Skeletal muscle satellite cell (primary cell): ENCODE measurements around the gene DDR2.

Experiments used
- H3K27me3 ChIP-seq: 2 replicates; pipeline ENCODE4 v1.7.0; 2013; ENCODE audit warnings: low read length; ENCODE audit not compliant: control insufficient read depth, insufficient read depth
- H3K36me3 ChIP-seq: 2 replicates; pipeline ENCODE4 v1.7.0; 2013; ENCODE audit warnings: mild to moderate bottlenecking, control low read depth, low read length; ENCODE audit not compliant: insufficient read depth
- H3K4me1 ChIP-seq: 2 replicates; pipeline ENCODE4 v1.7.0; 2013; ENCODE audit warnings: low read length; ENCODE audit not compliant: control insufficient read depth, insufficient read depth
- H3K4me2 ChIP-seq: 2 replicates; pipeline ENCODE4 v1.7.0; 2013; ENCODE audit warnings: mild to moderate bottlenecking, low read length
- H3K4me3 ChIP-seq: 2 replicates; pipeline ENCODE4 v1.7.0; 2013; ENCODE audit warnings: low read length
- H3K9ac ChIP-seq: 2 replicates; pipeline ENCODE4 v1.7.0; 2013; ENCODE audit warnings: mild to moderate bottlenecking, low read depth, low read length, moderate library complexity
- H3K9me3 ChIP-seq: replicated peaks from 2 replicates; pipeline ENCODE4 v1.7.0; 2013; ENCODE audit warnings: mild to moderate bottlenecking, control low read depth, low read length

Gene DDR2

GRCh38 chr1:162702628-162703027 is 70.4 kb downstream of the DDR2 start:
- Histone ChIP-seq H3K4me3 (no peak overlapping the region), H3K9ac (no peak overlapping the region), H3K9me3 (no peaks in the 10 kb centered on the region), H3K4me2 (no peak overlapping the region), H3K27me3 (no peaks in the 10 kb centered on the region), H3K4me1 (peaks cover 4% of the 10 kb centered on the region), H3K36me3 (peaks cover 16% of the 10 kb centered on the region)

DNA sequence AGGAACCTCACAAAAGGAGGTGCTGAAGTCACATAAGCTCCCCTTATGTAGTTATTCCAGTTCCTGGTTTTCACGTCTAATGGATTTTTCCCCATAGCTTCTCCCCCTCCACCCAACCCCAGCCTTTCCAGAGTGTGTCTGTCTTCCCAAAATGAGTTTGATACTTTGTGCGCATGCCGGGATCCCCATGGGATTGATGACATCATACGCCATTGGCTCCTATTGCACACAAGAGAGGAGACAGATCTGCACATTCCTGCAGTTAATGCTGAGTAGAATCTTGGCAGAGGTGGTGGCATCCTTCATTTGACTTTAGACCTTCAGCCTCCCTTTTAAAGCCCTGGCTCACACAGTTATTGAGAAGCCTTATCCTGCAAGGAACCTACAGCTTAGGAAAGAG is 71.4 kb downstream of the DDR2 start:
- H3K4me1 ChIP-seq, result peaks cover 3% of the 10 kb centered on the region
- no peak overlapping the region for H3K4me2 ChIP-seq
- no peaks in the 10 kb centered on the region for H3K27me3 ChIP-seq
- H3K9ac ChIP-seq, result no peak overlapping the region
- H3K36me3 ChIP-seq, result peaks cover 20% of the 10 kb centered on the region
- H3K4me3 ChIP-seq, result no peak overlapping the region
- no peaks in the 10 kb centered on the region for H3K9me3 ChIP-seq

- Histone ChIP-seq H3K27me3 (no peaks in the 10 kb centered on the region), H3K4me1 (peaks cover 14% of the 10 kb centered on the region), H3K36me3 (peaks cover 20% of the 10 kb centered on the region), H3K9me3 (no peaks in the 10 kb centered on the region), H3K9ac (no peak overlapping the region), H3K4me3 (no peak overlapping the region), H3K4me2 (no peak overlapping the region)
These were observed 72.6 kb downstream of the DDR2 start for GRCh38 chr1:162704673-162705424.

DNA sequence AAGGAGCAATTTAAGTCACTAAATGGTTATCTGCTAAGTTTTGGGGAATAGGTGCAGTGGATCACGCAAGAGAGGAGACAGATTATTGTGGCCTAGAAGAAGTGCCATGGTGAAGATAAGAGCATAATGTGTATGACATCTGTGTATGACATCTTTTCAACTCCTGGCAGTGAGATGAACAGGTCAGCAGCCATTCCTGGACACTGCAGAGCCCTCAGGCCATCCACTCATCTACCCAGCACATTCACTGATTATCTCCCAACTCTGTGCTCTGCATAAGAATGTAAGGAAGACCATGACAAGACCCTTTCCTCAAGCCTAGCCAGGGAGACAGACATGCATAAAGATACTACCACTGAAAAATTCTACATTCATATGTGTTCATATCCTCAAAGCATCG is 73.7 kb downstream of the DDR2 start:
- H3K9me3 ChIP-seq, result no peaks in the 10 kb centered on the region
- no peak overlapping the region for H3K9ac ChIP-seq
- peaks cover 20% of the 10 kb centered on the region for H3K36me3 ChIP-seq
- H3K4me1 ChIP-seq, result peaks cover 25% of the 10 kb centered on the region
- no peaks in the 10 kb centered on the region for H3K27me3 ChIP-seq
- H3K4me3 ChIP-seq, result no peak overlapping the region
- H3K4me2 ChIP-seq, result no peak overlapping the region

- Histone ChIP-seq H3K9ac (no peak overlapping the region), H3K9me3 (no peaks in the 10 kb centered on the region), H3K4me3 (no peak overlapping the region), H3K36me3 (peaks cover 20% of the 10 kb centered on the region), H3K4me1 (peaks cover 31% of the 10 kb centered on the region), H3K27me3 (no peaks in the 10 kb centered on the region), H3K4me2 (no peak overlapping the region)
These were observed 74.3 kb downstream of the DDR2 start for GRCh38 chr1:162706606-162707005.

DNA sequence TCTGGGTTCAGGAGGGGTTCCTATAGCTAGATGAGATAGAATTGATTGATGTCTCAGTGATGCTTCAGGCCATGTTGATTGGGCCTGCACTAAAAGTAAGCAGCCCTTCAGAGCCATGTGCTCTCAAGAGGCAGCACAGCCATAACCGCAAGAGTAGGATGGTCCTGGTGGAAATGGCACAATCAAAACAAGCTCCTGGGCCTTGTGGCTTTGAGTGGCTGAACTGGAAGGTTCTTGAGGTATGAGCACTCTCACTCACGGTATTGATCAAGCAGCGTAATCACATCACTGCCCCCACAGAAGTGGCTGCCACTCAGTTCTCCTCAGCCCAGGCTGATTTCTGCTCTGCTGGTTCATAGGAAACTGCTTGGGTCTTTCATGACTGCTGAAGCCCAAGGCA is 76.0 kb downstream of the DDR2 start:
- no peak overlapping the region for H3K9ac ChIP-seq
- peaks cover 31% of the 10 kb centered on the region for H3K4me1 ChIP-seq
- H3K9me3 ChIP-seq, result no peaks in the 10 kb centered on the region
- no peaks in the 10 kb centered on the region for H3K27me3 ChIP-seq
- no peak overlapping the region for H3K4me3 ChIP-seq
- H3K4me2 ChIP-seq, result no peak overlapping the region
- H3K36me3 ChIP-seq, result peaks cover 20% of the 10 kb centered on the region

DNA sequence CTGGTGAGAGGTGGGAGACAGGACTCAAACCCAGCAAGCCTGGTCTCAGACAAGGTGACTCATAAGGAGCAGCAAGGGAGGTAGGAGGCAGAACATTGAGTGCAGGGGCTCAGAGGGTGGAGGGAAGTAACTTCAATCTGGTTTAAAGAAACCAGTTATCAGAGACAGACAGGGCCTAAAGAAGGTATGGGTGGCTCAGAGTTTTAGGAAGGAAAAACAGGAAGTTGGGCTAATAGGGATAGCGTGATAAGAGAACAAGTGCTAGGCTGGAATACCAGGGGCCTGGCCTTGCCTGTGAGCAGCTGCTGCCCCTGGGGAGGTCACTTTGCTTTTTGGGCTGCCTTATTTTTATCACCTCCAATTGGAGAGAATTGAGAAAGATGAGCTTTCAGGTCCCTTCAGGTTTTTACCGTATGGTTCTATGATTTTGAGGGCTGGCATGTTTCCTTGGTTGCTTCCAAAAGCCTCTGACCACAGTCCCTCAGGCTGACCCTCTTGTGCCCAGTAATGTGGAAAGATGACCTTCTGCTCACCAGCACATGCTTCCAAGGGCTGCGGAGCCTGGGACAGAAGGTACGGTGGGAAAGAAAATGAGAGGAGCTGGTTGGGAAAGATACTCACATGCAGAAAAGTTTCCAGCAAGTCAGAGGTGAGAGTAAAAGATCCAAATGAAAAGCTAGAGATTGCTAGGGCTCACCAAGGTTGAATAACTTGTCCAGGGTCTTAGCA is 77.0 kb downstream of the DDR2 start:
- no peak overlapping the region for H3K9ac ChIP-seq
- peak overlapping the region; percentile 69 for H3K4me2 ChIP-seq

DNA sequence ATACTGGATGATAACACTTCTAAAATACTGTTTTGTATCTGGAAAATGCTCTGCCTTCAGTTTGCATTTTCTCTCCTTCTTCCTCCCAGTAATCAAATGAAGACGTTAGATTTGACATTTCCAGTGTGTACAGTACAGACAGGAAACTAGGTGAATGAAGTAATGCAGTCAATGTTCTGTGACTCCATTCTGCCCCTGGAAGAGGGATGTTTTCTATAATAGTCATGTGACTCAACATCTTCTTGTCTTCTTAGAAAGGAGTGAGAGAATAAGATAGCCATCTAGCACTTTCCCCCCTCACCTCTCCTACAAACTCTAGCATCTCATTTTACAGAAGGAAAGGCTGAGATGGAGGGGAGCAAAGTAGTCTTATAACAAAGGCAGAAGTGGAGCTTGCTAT is 77.6 kb downstream of the DDR2 start:
- Histone ChIP-seq H3K9me3 (no peaks in the 10 kb centered on the region), H3K4me3 (peak overlapping the region; percentile 29), H3K4me2 (peak overlapping the region; percentile 69), H3K9ac (peak overlapping the region; percentile 49), H3K27me3 (no peaks in the 10 kb centered on the region), H3K36me3 (peaks cover 20% of the 10 kb centered on the region), H3K4me1 (peaks cover 31% of the 10 kb centered on the region)

More for the DNA sequence above, 77.0 kb downstream of the DDR2 start:
- Histone ChIP-seq H3K4me3 (peak overlapping the region; percentile 15), H3K9me3 (no peaks in the 10 kb centered on the region), H3K36me3 (peaks cover 20% of the 10 kb centered on the region), H3K4me1 (peaks cover 31% of the 10 kb centered on the region), H3K27me3 (no peaks in the 10 kb centered on the region)

- peaks cover 31% of the 10 kb centered on the region for H3K4me1 ChIP-seq
- no peaks in the 10 kb centered on the region for H3K9me3 ChIP-seq
- H3K4me2 ChIP-seq, result peak overlapping the region; percentile 69
- peak overlapping the region; percentile 54 for H3K9ac ChIP-seq
- peak overlapping the region; percentile 29 for H3K4me3 ChIP-seq
- H3K36me3 ChIP-seq, result peaks cover 17% of the 10 kb centered on the region
- H3K27me3 ChIP-seq, result no peaks in the 10 kb centered on the region
These were observed 78.1 kb downstream of the DDR2 start for GRCh38 chr1:162710345-162710744.

- Histone ChIP-seq H3K4me3 (peak overlapping the region; percentile 19), H3K4me1 (peaks cover 31% of the 10 kb centered on the region), H3K9me3 (no peaks in the 10 kb centered on the region), H3K9ac (peak overlapping the region; percentile 54), H3K36me3 (peaks cover 12% of the 10 kb centered on the region), H3K27me3 (no peaks in the 10 kb centered on the region), H3K4me2 (peak overlapping the region; percentile 60)
These were observed 78.7 kb downstream of the DDR2 start for GRCh38 chr1:162710780-162711465.

- H3K4me1 ChIP-seq, result peaks cover 31% of the 10 kb centered on the region
- no peak overlapping the region for H3K4me2 ChIP-seq
- no peak overlapping the region for H3K4me3 ChIP-seq
- H3K9me3 ChIP-seq, result no peaks in the 10 kb centered on the region
- no peak overlapping the region for H3K9ac ChIP-seq
- H3K36me3 ChIP-seq, result peaks cover 5% of the 10 kb centered on the region
- no peaks in the 10 kb centered on the region for H3K27me3 ChIP-seq
These were observed 80.2 kb downstream of the DDR2 start for GRCh38 chr1:162712317-162713029.
